GM12892 (cell line): ENCODE results near the gene RFX8.
"Not testable (repeated sequence)": the region's sequence is repeated elsewhere in the genome, so short reads cannot be mapped to it uniquely, and the experiment has no call there.

ENCODE experiments used
- DNase-seq: peaks from one replicate; pipeline ENCODE4 v3.0.0; 2011; ENCODE audit not compliant: insufficient read length
- FAIRE-seq: peaks from 2 replicates; lab custom pipeline; 2011; peaks lifted over from hg19 to GRCh38; lab: Jason Lieb, UNC
- POLR2A ChIP-seq: IDR thresholded peaks from 2 replicates; pipeline ENCODE4 v1.6.1; 2011; ENCODE audit warnings: low read depth, low read length, control low read depth
- POLR2AphosphoS5 ChIP-seq: IDR thresholded peaks from 2 replicates; pipeline ENCODE4 v1.6.1; 2011; ENCODE audit warnings: low read depth, low read length, control low read depth
- TAF1 ChIP-seq: IDR thresholded peaks from 2 replicates; pipeline ENCODE4 v1.6.1; 2011; ENCODE audit warnings: low read depth, mild to moderate bottlenecking, control low read depth, low read length, borderline replicate concordance

Gene RFX8

DNA sequence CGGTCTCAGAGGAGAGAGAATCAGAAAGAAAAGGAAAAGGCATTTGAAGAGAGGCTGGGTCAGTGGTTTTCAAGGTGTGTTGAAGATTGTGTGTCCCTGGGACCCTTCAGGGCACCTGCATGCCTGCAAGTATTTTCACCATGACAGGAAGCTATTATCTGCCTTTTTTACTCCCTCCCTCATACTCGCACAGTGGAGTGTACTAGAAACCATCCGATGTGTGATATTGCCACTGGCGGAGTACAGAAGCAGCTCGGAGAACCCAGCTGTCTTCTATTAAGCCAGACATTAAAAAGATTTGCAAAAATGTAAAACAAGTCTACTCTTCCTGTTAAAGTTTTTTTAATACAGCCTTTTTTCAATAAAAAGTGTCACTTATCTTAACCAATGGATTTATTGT, 33.7 kb upstream of the RFX8 start:
- no peak for FAIRE-seq

DNA sequence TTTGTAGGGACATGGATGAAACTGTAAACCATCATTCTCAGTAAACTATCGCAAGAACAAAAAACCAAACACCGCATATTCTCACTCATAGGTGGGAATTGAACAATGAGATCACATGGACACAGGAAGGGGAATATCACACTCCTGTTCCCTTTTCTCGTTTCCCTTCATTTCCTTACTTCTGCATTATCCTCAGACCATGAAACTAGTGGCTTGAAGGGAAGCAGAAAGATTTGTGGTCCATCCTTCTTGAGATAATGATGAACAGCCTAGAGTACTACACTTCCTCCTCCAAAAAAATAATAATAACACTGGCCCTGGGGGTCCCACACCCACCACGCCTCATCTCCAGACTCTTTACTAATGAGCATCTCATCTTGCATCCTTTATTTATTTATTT, 30.4 kb upstream of the RFX8 start:
- FAIRE-seq, DNase-seq: not testable (repeated sequence)

More for the DNA sequence above, 33.7 kb upstream of the RFX8 start:
- DNase-seq, result no peak
- TF ChIP-seq POLR2AphosphoS5 (no peak), TAF1 (no peak), POLR2A (no peak)

DNA sequence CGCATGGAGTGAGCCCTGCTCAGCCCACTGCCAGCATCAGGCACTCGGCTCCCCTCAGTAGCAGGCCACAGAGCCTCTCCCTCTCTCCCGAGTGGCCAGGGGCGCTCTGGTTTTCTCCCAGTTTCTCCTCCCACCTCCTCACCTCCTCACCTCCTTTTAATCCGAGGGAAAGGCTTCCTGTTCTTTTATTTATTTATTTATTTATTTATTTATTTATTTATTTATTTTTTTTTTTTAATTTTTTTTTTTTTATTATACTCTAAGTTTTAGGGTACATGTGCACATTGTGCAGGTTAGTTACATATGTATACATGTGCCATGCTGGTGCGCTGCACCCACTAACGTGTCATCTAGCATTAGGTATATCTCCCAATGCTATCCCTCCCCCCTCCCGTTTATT, 29.8 kb upstream of the RFX8 start:
- not testable (repeated sequence) for FAIRE-seq, DNase-seq

DNA sequence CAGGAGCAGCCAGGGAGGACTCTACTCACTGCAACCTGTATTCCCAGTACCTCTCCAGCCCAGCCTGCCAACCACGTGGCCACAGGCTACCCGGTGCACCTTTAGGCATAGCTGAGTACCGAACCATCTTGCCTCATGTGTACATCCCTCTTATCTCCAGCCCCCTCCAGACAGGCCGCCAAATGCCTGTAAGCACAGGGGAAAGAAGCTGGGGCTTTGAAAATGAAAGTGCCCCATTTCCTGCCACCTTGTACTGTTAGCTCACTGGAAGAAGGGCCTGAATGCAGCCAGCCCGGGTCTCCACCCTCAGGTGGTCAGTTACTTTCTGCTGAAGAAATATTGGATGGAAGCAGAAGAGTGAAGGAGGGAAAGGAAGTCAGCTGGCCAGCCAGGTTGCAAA, 27.2 kb upstream of the RFX8 start:
- TF ChIP-seq POLR2AphosphoS5 (no peak), TAF1 (no peak), POLR2A (no peak)
- no peak for FAIRE-seq
- no peak for DNase-seq

DNA sequence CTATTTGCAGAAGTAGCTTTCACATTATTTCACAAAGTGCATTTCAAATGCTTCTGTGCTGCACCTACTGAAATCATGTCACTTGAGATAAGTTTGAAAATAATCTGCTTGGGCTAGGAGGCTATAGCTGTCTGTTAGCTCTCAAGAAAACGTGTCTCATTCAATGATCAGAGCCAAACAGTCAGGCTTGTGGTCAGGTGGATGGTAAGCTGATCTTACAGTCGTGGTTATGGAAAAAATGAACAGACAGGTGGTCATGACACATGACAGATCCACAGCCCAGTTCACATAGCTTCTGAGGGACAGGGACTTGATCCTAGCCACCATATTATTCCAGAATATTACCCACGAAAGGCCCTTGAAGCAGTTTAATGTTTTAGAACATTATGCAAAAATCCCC, 26.5 kb upstream of the RFX8 start:
- FAIRE-seq, result no peak
- no peak for TF ChIP-seq POLR2AphosphoS5
- TF ChIP-seq POLR2A, result no peak
- no peak for TF ChIP-seq TAF1
- DNase-seq, result no peak

GRCh38 chr2:101500860-101501259, 25.9 kb upstream of the RFX8 start:
- no peak for TF ChIP-seq POLR2AphosphoS5
- TF ChIP-seq TAF1, result no peak
- no peak for DNase-seq
- no peak for FAIRE-seq

- no peak for TF ChIP-seq TAF1
- TF ChIP-seq POLR2A, result no peak
- TF ChIP-seq POLR2AphosphoS5, result no peak
- no peak for DNase-seq
- FAIRE-seq, result no peak
Observed at GRCh38 chr2:101500180-101500579, 25.3 kb upstream of the RFX8 start.

GRCh38 chr2:101496279-101496678, 21.4 kb upstream of the RFX8 start:
- DNase-seq, result no peak
- FAIRE-seq, result no peak
- no peak for TF ChIP-seq TAF1
- no peak for TF ChIP-seq POLR2AphosphoS5
- no peak for TF ChIP-seq POLR2A

DNA sequence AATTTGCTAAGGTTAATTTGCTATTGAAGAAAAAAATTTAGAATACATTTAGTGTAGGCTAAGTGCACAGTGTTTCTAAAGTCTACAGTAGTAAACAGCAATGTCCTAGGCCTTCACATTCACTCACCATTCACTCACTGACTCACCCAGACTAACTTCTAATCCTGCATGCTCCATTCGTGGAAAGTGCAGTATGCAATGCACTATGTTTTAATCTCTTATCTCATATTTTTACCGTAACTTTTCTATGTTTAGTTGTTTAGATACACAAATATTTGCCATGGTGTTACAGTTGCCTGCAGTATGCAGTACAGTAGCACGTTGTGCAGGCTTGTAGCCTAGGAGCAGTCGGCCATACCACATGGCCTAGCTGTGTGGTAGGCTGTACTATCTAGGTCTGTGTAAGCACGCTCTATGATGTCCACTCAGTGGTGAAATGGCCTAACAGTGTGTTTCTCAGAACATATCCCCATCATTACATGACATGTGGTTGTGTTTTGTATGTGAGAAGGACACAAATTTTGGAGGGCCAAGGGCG, 18.1 kb upstream of the RFX8 start:
- DNase-seq (no peak), FAIRE-seq (no peak)
- no peak for TF ChIP-seq TAF1

DNA sequence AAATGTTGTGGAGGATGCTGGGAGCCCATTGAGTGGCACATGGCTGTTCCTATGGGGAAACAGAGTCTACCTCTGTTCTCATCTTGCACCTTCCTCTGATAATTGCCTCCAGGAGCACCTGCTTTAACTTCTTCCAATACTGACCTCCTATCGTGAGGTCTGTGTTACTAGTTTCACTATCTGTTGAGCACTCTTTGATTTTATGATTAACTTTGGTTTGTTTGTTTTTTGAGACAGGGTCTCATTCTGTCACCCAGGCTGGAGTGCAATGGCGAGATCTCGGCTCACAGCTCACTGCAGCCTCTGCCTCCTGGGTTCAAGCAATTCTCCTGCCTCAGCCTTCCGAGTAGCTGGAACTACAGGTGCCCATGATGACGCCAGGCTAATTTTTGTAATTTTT, 12.1 kb upstream of the RFX8 start:
- TF ChIP-seq TAF1, result no peak
- no peak for TF ChIP-seq POLR2A
- no peak for FAIRE-seq
- no peak for DNase-seq

GRCh38 chr2:101486258-101486701, 11.4 kb upstream of the RFX8 start:
- FAIRE-seq (no peak), DNase-seq (no peak)
- no peak for TF ChIP-seq POLR2A
- TF ChIP-seq TAF1, result no peak
- no peak for TF ChIP-seq POLR2AphosphoS5

DNA sequence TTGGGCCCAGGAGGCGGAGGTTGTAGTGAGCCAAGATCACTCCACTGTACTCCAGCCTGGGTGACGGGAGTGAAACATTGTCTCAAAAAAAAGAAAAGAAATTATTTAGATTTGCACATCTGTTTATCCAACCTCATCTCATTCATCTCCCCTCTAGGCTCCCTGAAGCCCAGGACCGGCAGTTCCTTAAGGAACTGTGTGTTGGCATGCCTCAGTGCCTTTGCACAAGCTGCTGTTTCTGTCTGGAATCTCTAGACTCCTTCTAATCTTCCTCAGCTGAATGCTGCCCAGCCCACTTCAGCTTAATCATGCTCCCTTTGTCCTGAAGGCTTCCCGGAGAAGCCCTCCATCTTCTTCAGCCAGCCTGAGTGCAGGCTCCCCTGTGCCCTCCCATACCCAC, 10.9 kb upstream of the RFX8 start:
- TF ChIP-seq POLR2AphosphoS5, result no peak
- DNase-seq (no peak), FAIRE-seq (no peak)

DNA sequence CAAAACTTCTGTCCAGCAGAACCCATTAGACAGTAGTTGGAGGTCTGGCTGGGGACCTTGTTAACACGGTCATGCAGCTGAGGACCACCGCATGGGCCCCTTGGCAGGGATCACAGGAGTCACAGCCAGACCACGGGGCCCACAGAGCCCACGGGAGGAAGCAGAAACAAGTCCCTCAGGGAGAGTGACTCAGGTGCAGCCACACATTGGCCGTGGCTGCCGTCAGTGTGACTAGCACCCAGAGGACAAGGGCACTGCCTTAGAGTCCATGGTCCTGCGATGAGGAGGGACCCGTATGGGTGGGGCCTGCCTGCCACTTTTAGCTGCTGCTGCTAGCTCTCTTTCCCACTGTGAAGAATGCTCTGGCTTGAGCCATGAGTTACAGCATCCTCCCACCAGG, 5.9 kb upstream of the RFX8 start:
- no peak for FAIRE-seq
- no peak for DNase-seq
- TF ChIP-seq TAF1, result no peak
- TF ChIP-seq POLR2A, result no peak
- TF ChIP-seq POLR2AphosphoS5, result no peak

GRCh38 chr2:101479810-101480209, 4.9 kb upstream of the RFX8 start:
- no peak for TF ChIP-seq POLR2A
- TF ChIP-seq TAF1, result no peak
- TF ChIP-seq POLR2AphosphoS5, result no peak
- DNase-seq (no peak), FAIRE-seq (no peak)
